CD4-positive, CD25-positive, alpha-beta regulatory T cell (primary cell): ENCODE data around the gene CLMP. TPM values are rescaled to one million over a fixed set of nuclear protein-coding genes. Genes with fewer than 3 reads are reported as not detected.

Experiments used
- ATAC-seq, 2 donors: fragments of 150-1000 bp; cut with Tn5 transposase; one replicate each; pipeline ENCODE4 v1.10.0; 2021; ENCODE audit warnings: low read depth in 2 of 2, moderate number of reproducible peaks in 2 of 2, moderate library complexity in 1 of 2
- DNase-seq, 3 donors: peaks; one replicate each; pipeline versions ENCODE4 v3.0.0 to v3.0.0-alpha.2; 2012 to 2022; ENCODE audit warnings: mixed read lengths in 1 of 3
- H3K27ac ChIP-seq: one replicate; pipeline ENCODE4 v1.7.0; 2013; ENCODE audit warnings: mild to moderate bottlenecking, low read length; ENCODE audit not compliant: insufficient read depth, poor library complexity, severe bottlenecking
- H3K27me3 ChIP-seq: one replicate; pipeline ENCODE4 v1.7.0; 2013; ENCODE audit warnings: low read length; ENCODE audit not compliant: control insufficient read depth, insufficient read depth
- H3K36me3 ChIP-seq: one replicate; pipeline ENCODE4 v1.7.0; 2013; ENCODE audit warnings: mild to moderate bottlenecking, low read length, moderate library complexity; ENCODE audit not compliant: control insufficient read depth, insufficient read depth
- H3K4me1 ChIP-seq: 2 replicates; pipeline ENCODE4 v1.7.0; 2013; ENCODE audit warnings: mild to moderate bottlenecking, low read length; ENCODE audit not compliant: insufficient read depth, control insufficient read depth, poor library complexity, severe bottlenecking
- H3K4me3 ChIP-seq: one replicate; pipeline ENCODE4 v1.7.0; 2013; ENCODE audit warnings: low read depth, mild to moderate bottlenecking, low read length, moderate library complexity
- H3K9me3 ChIP-seq, 2 experiments: 1 replicate in 1 of 2; 2 replicates in 1 of 2; pipeline ENCODE4 v1.7.0; 2013; ENCODE audit warnings: low read length in 2 of 2, mild to moderate bottlenecking in 1 of 2, moderate library complexity in 1 of 2; ENCODE audit not compliant: control insufficient read depth in 2 of 2
- H3K27ac Mint-ChIP-seq, 3 donors: one replicate each; pipeline ENCODE4 v1.8.0; 2020 to 2022; ENCODE audit warnings: mild to moderate bottlenecking in 3 of 3, mixed read lengths in 3 of 3, moderate library complexity in 2 of 3
- H3K27me3 Mint-ChIP-seq: one replicate; pipeline ENCODE4 v1.8.0; 2022; ENCODE audit warnings: mild to moderate bottlenecking, mixed read lengths
- H3K36me3 Mint-ChIP-seq: one replicate; pipeline ENCODE4 v1.8.0; 2020; ENCODE audit warnings: mixed read lengths
- H3K4me1 Mint-ChIP-seq, 4 donors: one replicate each; pipeline ENCODE4 v1.8.0; 2020 to 2022; ENCODE audit warnings: mixed read lengths in 4 of 4, mild to moderate bottlenecking in 1 of 4
- H3K4me3 Mint-ChIP-seq, 4 donors: one replicate each; pipeline ENCODE4 v1.8.0; 2020 to 2022; ENCODE audit warnings: mild to moderate bottlenecking in 4 of 4, mixed read lengths in 4 of 4, moderate library complexity in 3 of 4
- H3K9me3 Mint-ChIP-seq, 7 donors: one replicate each; pipeline ENCODE4 v1.8.0; 2020 to 2022; ENCODE audit warnings: mixed read lengths in 7 of 7, mild to moderate bottlenecking in 3 of 7, moderate library complexity in 2 of 7
- polyA plus RNA-seq, 4 donors: library from polyadenylated mRNA; unstranded; fragments of 300-500 nt; fragmentation: Illumina TruSeq; gene quantifications; one replicate each; pipeline ENCODE4 v1.2.3, GENCODE V29; 2021
- total RNA-seq: library from RNA; stranded (reverse); gene quantifications from one replicate; pipeline ENCODE4 v1.2.3, GENCODE V29; 2022

The CLMP gene
- total and polyA plus RNA-seq, 5 donors from 2014 or later = 0.05 to 0.23 (median 0.11) TPM

GRCh38 chr11:123216249-123216648, 21.2 kb upstream of the CLMP start:
- H3K4me1 Mint-ChIP-seq = no peaks in the 10 kb centered on the region
- no peak overlapping the region for H3K27ac Mint-ChIP-seq
- no peak for ATAC-seq
- no peak overlapping the region for H3K4me3 ChIP-seq
- H3K27me3 ChIP-seq = peaks cover 6% of the 10 kb centered on the region
- no peak overlapping the region for H3K27ac ChIP-seq
- H3K27me3 Mint-ChIP-seq = peaks cover 39% of the 10 kb centered on the region
- H3K9me3 ChIP-seq = peaks cover 0 to 1% of the 10 kb centered on the region in 2 experiments
- DNase-seq = no peak
- peaks cover 0 to under 1% (median 0%) of the 10 kb centered on the region in 7 donors for H3K9me3 Mint-ChIP-seq
- no peaks in the 10 kb centered on the region for H3K4me1 ChIP-seq
- no peaks in the 10 kb centered on the region for H3K36me3 Mint-ChIP-seq
- no peaks in the 10 kb centered on the region for H3K36me3 ChIP-seq
- no peak overlapping the region for H3K4me3 Mint-ChIP-seq

DNA sequence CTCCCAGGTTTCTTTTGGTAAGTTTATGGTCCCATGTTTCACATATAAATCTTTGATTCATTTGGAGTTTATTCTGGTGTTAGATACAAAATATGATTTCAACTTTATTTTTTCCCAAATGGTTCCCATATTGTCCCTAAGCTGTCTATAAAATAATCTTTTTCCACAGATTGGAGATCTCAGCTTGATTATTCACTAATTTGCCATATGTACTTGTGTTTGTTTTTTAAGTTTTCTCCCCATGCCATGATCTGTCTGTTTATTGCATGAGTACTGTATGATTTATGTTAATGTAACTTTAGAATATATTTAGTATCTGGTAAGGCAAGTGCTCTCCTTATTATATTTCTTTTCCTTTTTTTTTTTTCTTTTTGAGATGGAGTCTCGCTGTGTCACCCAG, 19.9 kb upstream of the CLMP start:
- H3K27ac ChIP-seq = no peak overlapping the region
- no peaks in the 10 kb centered on the region for H3K36me3 ChIP-seq
- no peaks in the 10 kb centered on the region for H3K4me1 Mint-ChIP-seq
- ATAC-seq (no peak), DNase-seq (no peak)
- no peak overlapping the region for H3K4me3 Mint-ChIP-seq
- no peaks in the 10 kb centered on the region for H3K4me1 ChIP-seq
- H3K9me3 ChIP-seq = no peaks in the 10 kb centered on the region
- H3K27me3 ChIP-seq = peaks cover 8% of the 10 kb centered on the region
- H3K27me3 Mint-ChIP-seq = peaks cover 33% of the 10 kb centered on the region
- H3K27ac Mint-ChIP-seq = no peak overlapping the region
- no peaks in the 10 kb centered on the region for H3K36me3 Mint-ChIP-seq
- H3K9me3 Mint-ChIP-seq = no peaks in the 10 kb centered on the region
- H3K4me3 ChIP-seq = no peak overlapping the region

GRCh38 chr11:123214396-123214795, 19.3 kb upstream of the CLMP start:
- H3K4me1 ChIP-seq = no peaks in the 10 kb centered on the region
- DNase-seq (no peak), ATAC-seq (no peak)
- peaks cover 10% of the 10 kb centered on the region for H3K27me3 ChIP-seq
- Mint-ChIP-seq H3K27me3 (peaks cover 33% of the 10 kb centered on the region), H3K36me3 (no peaks in the 10 kb centered on the region), H3K9me3 (no peaks in the 10 kb centered on the region), H3K4me3 (peak overlapping the region in 1 of 4 donors; percentile 32), H3K27ac (no peak overlapping the region), H3K4me1 (no peaks in the 10 kb centered on the region)
- no peak overlapping the region for H3K27ac ChIP-seq
- no peak overlapping the region for H3K4me3 ChIP-seq
- H3K9me3 ChIP-seq = no peaks in the 10 kb centered on the region
- H3K36me3 ChIP-seq = no peaks in the 10 kb centered on the region

- Mint-ChIP-seq H3K36me3 (no peaks in the 10 kb centered on the region), H3K4me1 (no peaks in the 10 kb centered on the region), H3K27ac (no peak overlapping the region), H3K27me3 (peaks cover 35% of the 10 kb centered on the region), H3K4me3 (no peak overlapping the region), H3K9me3 (no peaks in the 10 kb centered on the region)
- H3K27ac ChIP-seq = no peak overlapping the region
- DNase-seq (no peak), ATAC-seq (no peak)
- H3K27me3 ChIP-seq = peaks cover 10% of the 10 kb centered on the region
- H3K4me1 ChIP-seq = no peaks in the 10 kb centered on the region
- no peaks in the 10 kb centered on the region for H3K36me3 ChIP-seq
- H3K9me3 ChIP-seq = no peaks in the 10 kb centered on the region
- H3K4me3 ChIP-seq = no peak overlapping the region
These were observed 18.3 kb upstream of the CLMP start for GRCh38 chr11:123213307-123213771.

DNA sequence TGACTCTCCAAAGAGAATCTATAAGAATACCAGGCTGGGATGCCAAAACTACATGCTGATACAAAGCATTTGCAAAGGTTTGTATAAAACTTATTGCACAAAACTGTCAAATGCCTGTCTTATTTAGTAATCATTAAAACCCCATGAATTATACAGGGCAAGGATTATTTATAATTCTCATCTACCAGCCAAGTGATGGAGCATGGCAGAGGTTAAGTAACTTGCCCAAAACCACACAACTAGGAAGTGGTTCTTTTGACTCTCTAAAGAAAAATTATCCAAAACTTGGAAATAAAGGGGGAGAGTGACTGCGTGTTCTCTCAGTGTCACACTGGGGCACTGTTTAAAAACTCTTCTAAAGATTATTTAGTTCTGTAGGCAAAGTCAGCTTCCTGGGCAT, 17.4 kb upstream of the CLMP start:
- Histone ChIP-seq H3K9me3 (no peaks in the 10 kb centered on the region), H3K27ac (no peak overlapping the region), H3K36me3 (no peaks in the 10 kb centered on the region), H3K27me3 (peaks cover 10% of the 10 kb centered on the region), H3K4me3 (no peak overlapping the region), H3K4me1 (no peaks in the 10 kb centered on the region)
- Mint-ChIP-seq H3K36me3 (no peaks in the 10 kb centered on the region), H3K9me3 (no peaks in the 10 kb centered on the region), H3K4me3 (no peak overlapping the region), H3K27ac (no peak overlapping the region), H3K4me1 (no peaks in the 10 kb centered on the region), H3K27me3 (peaks cover 39% of the 10 kb centered on the region)
- DNase-seq = no peak
- ATAC-seq = no peak

DNA sequence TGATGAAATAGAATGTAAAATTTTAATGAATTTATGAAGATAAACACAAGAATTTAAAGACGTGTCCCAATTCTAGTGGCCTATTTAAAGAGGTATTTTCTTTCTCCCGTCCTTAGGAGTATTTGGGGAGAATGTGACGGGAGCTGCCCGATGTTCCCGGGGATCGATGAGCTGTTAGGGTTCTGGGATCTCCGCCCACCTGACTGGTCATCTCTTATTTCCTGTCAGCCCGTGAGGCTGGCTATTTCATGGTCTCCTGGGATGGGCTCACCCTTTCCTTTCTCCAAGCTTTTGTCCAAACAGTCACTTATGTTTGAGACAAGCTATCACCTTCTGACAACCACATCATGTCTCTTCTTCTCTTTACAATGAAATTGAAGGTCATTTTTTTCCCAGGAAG, 16.9 kb upstream of the CLMP start:
- H3K4me1 ChIP-seq = no peaks in the 10 kb centered on the region
- DNase-seq = no peak
- H3K9me3 ChIP-seq = no peaks in the 10 kb centered on the region
- no peak overlapping the region for H3K4me3 ChIP-seq
- H3K27me3 ChIP-seq = peaks cover 10% of the 10 kb centered on the region
- Mint-ChIP-seq H3K4me1 (no peaks in the 10 kb centered on the region), H3K36me3 (no peaks in the 10 kb centered on the region), H3K27me3 (peaks cover 39% of the 10 kb centered on the region), H3K27ac (no peak overlapping the region), H3K9me3 (no peaks in the 10 kb centered on the region), H3K4me3 (no peak overlapping the region)
- ATAC-seq = no peak
- H3K27ac ChIP-seq = no peak overlapping the region
- no peaks in the 10 kb centered on the region for H3K36me3 ChIP-seq

DNA sequence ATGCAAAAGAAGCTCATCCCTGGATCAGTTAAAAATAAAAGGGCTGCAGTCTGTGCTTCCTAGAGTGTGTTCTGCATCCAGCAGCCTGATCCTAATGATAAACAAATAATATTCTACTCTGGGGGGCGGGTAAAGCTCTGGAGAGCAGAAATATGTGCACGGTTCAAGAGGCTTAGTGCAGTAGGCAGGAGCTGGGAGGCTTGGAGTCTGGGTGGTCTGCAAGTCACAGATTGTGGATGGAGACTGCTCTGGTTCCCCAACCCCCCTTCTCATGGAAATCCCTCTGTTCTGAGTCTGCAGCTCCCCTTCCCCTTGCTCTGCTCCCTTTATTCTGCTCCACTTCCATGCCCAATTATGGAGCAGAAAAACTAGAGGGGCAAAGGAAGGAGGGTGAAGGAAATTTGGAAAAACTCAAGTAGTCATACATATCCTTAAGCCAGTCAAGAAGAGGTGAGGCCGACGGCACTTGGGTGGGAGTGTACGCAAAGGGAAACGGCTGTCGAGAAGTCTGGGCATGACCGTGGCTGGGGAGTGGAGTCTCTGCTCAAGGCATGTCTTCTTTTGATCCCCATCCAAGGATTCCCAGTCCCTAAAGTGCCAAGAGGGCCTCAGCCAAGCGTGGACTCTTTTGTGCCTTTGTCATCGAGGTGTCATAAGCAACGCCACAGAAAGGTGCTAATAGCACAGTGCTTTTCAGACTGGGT, 16.3 kb upstream of the CLMP start:
- Mint-ChIP-seq H3K4me1 (no peaks in the 10 kb centered on the region), H3K27ac (no peak overlapping the region), H3K36me3 (no peaks in the 10 kb centered on the region), H3K4me3 (no peak overlapping the region), H3K27me3 (peaks cover 39% of the 10 kb centered on the region), H3K9me3 (no peaks in the 10 kb centered on the region)
- Histone ChIP-seq H3K27me3 (peaks cover 10% of the 10 kb centered on the region), H3K36me3 (no peaks in the 10 kb centered on the region), H3K9me3 (no peaks in the 10 kb centered on the region), H3K4me3 (no peak overlapping the region), H3K27ac (no peak overlapping the region), H3K4me1 (no peaks in the 10 kb centered on the region)
- ATAC-seq (no peak), DNase-seq (no peak)

- Mint-ChIP-seq H3K4me1 (no peaks in the 10 kb centered on the region), H3K27me3 (peaks cover 30% of the 10 kb centered on the region), H3K9me3 (no peaks in the 10 kb centered on the region), H3K4me3 (no peak overlapping the region), H3K27ac (no peak overlapping the region), H3K36me3 (no peaks in the 10 kb centered on the region)
- Histone ChIP-seq H3K27me3 (peaks cover 7% of the 10 kb centered on the region), H3K27ac (no peak overlapping the region), H3K4me1 (no peaks in the 10 kb centered on the region), H3K9me3 (no peaks in the 10 kb centered on the region), H3K36me3 (no peaks in the 10 kb centered on the region), H3K4me3 (no peak overlapping the region)
- no peak for ATAC-seq
- DNase-seq = no peak
These were observed 14.5 kb upstream of the CLMP start for GRCh38 chr11:123209591-123209990.
